GM18517 (cell line): Measurements from ENCODE around the gene TPK1.
"Not testable (repeated sequence)": the region's sequence is repeated elsewhere in the genome, so short reads cannot be mapped to it uniquely, and the experiment has no call there.

Source experiments
- ATAC-seq: cut with Tn5 transposase; IDR thresholded peaks from one replicate; pipeline ENCODE4 v1.9.1; 2021; ENCODE audit warnings: mild to moderate bottlenecking, moderate library complexity; ENCODE audit not compliant: unreplicated experiment

Gene TPK1

GRCh38 chr7:144780071-144780608 is 55.7 kb downstream of the TPK1 start:
- ATAC-seq = no peak

- not testable (repeated sequence) for ATAC-seq
Observed at GRCh38 chr7:144777889-144778288, 58.0 kb downstream of the TPK1 start.

DNA sequence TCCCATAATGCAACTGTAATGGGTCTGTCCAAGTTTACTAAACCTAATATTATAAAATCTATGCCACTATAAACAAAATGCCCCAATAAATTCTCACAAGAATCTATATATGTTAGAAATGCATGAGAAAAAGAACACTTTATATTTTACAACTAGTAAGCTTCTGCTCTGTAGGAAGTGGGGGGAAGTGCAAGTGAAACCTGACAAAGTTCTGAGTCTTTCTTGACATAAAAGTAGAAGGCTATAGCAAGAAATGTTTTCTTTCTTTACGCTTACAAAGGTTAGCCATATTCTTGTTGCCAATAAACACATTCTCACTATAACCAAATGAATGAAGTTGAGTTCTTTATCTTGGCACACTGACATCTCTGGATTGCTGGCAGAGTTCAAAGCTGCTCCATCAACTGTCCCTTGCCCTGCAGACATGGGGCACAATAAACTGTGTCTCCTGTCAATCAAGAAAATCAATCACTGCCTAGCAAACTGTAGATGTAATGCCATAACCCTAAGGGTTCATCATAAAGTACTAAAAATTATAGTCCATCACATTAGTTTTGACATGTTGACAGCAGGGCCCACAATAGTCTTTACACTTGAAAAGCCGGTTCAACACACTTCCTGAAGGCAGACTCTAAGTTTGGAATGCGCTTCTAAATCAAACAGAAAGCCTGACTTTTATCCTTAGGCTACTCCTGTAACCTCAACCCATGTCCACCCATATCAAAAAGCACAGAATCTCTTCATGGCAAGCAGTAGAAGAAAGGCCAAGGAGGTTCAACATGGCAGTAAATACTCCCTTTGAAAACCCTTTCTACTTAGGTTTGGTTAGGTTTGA is 58.6 kb downstream of the TPK1 start:
- ATAC-seq = no peak

- ATAC-seq = no peak
Observed at GRCh38 chr7:144776447-144776846, 59.4 kb downstream of the TPK1 start.

- no peak for ATAC-seq
Observed at GRCh38 chr7:144775749-144776148, 60.1 kb downstream of the TPK1 start.

- ATAC-seq = no peak
Observed at GRCh38 chr7:144771927-144772326, 63.9 kb downstream of the TPK1 start.

GRCh38 chr7:144771174-144771573 is 64.7 kb downstream of the TPK1 start:
- ATAC-seq = no peak

DNA sequence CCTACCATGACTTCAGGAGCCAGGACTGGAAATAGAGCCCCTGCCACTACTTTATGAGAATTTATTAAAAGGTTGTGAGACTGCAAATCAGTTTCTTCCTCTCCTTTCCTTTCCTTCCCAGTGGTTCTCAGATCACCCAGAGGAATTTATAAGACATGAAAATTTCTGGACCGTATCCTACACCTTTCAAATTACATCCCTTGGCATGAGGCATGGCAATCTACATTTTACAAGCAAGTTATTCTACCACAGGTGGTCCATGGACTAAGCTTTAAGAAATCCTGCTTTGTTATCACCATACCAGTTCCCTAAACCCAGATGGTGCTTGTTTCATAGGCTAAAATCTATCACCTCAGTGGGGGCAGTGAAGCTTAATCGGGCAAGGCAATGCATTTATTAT is 66.5 kb downstream of the TPK1 start:
- ATAC-seq = no peak

- ATAC-seq = no peak
Observed at GRCh38 chr7:144768633-144769032, 67.2 kb downstream of the TPK1 start.

DNA sequence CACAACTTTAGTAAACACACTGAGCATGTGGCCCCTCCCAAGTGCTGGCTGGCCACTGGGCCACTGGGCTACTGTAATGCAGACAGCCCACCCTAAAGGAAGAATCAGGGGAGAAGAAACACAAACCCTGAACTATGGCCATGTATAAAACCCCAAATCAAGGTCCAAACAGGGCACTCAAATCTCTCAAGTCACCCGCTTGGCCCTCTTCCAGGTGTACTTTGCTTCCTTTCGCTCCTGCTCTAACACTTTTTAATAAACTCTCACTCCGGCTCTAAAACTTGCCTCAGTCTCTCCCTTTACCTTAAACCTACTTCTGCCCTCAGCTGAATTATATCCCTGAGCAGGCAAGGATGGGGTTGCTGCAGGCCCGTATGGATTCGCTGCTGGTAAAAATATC is 72.6 kb downstream of the TPK1 start:
- no peak for ATAC-seq

- no peak for ATAC-seq
Observed at GRCh38 chr7:144762853-144763252, 73.0 kb downstream of the TPK1 start.

DNA sequence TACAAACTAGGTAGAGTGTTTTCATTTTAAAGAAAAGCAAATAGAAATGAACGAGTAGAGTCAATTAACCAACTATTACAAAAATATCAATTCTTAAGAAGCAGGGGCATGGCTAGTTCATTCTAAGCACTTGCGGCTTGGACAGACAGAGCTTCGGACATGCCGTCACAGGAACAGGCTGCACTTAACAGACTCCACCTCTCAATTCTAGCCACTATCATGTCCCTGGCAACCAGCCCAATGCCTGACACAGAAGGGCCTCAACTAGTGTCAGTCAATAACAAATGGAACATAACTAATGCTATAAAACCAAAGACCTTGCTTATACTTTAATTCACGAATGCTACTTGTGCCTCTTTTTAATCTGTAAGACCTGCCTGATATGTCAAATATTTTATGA is 74.4 kb downstream of the TPK1 start:
- ATAC-seq = no peak

DNA sequence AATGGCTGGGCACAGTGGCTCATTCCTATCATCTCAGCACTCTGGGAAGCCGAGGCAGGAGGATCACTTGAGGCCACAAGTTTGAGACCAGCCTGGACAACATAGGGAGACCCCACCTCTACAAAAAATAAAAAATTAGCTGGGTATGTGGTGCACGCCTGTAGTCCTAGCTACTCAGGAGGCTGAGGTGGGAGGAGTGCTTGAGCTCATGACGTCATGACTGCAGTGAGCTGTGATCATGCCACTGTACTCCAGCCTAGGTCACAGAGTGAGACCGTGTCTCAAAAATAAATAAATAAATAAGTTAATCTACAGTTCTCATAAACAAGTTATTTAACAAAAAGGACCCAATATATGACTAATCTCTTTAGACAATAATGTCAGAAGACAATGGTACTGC is 76.2 kb downstream of the TPK1 start:
- ATAC-seq = no peak

DNA sequence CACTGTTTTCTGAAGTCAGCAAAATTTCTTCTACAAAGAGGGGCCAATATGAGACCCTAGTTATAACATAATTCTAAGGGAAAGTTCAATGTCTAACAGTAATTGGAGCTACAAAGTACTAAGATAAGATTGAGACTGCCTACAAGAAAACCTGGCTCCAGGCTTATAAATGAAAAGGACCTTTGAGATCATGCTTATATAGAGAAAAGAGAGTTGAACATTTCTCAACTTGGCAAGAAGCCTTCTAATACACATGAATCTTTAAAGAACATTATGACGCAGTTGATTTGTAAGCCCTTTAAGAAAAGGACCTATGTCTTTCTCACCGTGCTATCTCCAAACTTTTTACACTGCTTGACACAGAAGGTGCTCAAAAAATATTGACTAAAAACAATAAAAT is 87.9 kb downstream of the TPK1 start:
- ATAC-seq = no peak

- ATAC-seq = peak; percentile 89
Observed at GRCh38 chr7:144738708-144739314, 97.0 kb downstream of the TPK1 start.

- no peak for ATAC-seq
Observed at GRCh38 chr7:144738146-144738545, 97.7 kb downstream of the TPK1 start.

DNA sequence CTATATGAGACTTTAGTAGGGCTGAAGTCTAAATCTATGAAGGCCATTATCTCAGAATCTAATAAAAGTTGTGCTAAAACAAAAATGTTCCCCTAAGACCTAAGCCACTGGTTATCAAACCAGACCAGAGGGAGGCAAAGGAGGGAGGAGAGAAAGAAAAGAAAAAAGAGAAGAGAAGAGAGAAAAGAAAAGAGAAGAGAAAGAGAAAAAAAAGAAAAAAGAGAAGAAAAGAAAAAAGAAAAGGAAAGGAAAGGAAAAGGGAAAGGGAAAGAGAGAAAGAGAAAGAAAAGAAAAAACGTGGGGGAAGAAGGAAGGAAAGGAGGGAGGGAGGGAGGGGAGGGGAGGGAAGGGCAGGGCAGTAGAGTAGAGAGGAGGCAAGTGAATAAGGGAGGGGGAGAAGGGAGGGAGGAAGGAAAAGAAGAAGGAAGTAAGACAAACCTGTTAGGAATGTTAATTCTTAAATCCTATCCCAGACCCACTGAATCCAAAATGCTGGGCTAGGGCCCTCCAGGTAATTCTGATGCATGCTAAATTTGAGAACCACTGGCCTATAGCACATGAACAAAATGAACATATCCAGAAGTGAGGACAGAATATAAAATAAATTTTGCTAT is 98.9 kb downstream of the TPK1 start:
- no peak for ATAC-seq

DNA sequence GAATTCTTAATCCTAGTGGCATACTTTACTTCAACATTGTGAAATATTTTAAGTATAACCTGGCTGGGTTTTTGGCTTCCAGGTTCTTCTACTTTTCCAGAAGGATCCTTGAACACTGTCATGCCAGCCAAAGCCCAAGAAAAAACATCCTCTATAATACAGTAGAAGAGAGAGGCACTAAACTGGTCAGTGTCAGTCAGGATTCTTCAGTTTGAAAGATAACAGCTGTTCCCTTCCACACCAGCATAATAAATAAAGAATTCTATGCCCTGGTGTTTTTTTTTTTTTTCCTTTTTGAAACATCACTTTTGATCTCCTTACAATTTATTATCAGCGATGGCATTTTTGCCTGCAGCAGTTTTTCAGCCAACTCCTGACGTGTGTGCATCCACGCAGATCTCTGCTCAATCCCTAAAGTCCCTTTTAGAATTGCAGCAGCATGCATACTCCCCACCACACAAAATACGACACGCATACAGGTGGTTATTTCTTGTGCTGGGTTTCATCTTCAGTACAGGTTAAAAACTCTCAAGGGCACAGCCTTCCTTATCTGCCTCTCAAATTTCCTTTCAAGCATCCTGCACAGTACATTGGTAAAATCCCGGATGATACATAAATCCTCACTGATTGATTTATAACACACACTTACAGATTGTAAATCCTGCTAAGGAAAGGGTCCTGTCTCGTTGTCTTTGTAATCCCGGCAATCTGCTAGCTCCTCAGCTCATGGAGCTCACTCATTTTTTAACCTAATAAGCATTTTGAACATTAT is 100.2 kb downstream of the TPK1 start:
- no peak for ATAC-seq

DNA sequence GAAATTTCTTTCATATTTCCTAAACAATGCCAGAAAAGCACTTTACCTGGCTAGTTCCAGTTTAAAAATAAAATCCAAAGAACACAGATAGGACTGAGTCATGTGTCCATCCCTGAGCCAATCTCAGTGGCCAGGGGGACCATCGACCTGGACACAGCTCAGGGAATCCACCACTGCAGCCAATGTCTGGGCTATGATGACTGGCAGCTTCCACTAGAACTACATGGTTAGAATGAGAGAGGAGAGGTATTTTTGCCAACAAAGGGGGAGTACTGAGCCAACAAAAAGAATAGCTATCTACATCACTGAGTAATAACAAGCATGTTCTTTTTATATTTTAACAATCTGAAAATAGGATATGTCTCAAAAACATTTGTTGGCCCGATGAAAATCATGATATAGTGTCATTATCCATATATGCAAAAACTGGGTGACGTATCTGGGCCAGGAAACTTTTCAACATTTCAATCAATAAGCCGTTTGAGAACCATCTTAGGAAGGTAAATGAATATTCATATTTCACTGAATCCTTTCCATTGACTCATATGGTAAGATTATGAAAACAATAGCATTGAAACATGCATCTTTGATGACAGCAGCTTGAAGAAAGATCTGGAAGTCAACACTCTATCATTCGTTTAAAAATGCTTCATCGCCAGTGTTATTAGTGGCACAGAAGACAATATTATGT is 104.0 kb downstream of the TPK1 start:
- no peak for ATAC-seq

GRCh38 chr7:144730224-144730623 is 105.6 kb downstream of the TPK1 start:
- no peak for ATAC-seq

- no peak for ATAC-seq
Observed at GRCh38 chr7:144729226-144729625, 106.6 kb downstream of the TPK1 start.
